Activated T-helper 1 cell treated with anti-CD3 and anti-CD28 coated beads, Interleukin-2, amount 50 U/mL, for 16 hours (primary cell): ENCODE data around the gene TMEM26.

Experiments
- DNase-seq, 2 donors: peaks; one replicate each; pipeline ENCODE4 v3.0.0-alpha.2; 2020; ENCODE audit warnings: low read depth in 1 of 2, low spot score in 1 of 2

The TMEM26 gene

DNA sequence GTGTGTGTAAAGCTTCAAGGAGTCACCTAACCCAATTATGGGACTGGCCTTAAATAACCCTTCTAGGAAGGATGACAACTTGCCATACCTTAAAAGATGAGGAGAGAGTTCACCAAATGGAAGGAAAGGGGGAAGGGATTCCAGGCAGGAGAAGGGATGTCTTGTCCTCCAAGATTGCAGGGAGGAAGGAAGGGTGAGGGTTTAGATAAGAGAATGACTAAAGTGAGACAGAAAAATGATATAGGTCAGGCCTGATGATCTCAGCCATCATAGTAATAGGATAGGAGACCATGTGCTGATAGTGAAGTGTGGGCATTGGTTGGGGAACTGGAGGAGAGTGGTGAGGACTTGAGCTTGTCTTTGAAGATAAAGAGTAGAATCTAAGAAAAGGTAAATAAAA lies 7.7 kb upstream of the TMEM26 start:
- no peak for DNase-seq

DNA sequence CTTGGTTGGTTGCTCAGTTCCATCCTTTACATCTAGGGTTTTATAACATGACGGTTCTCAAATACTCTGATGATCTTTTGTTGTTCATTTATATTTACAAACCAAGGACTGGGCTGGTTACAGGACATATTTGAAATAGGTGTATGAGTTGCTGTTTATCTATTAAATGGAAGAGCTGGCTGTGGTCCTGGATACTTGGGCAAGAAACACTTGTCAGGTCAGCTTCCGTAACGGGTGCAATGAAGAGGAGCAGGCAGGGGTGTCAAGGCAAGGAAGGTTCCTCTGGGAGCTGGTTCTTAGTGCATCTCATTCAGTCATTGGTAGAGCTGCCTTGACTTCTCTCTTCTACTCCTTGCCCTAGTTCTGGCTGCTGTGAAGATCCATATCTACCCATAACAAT lies 4.8 kb upstream of the TMEM26 start:
- no peak for DNase-seq

DNA sequence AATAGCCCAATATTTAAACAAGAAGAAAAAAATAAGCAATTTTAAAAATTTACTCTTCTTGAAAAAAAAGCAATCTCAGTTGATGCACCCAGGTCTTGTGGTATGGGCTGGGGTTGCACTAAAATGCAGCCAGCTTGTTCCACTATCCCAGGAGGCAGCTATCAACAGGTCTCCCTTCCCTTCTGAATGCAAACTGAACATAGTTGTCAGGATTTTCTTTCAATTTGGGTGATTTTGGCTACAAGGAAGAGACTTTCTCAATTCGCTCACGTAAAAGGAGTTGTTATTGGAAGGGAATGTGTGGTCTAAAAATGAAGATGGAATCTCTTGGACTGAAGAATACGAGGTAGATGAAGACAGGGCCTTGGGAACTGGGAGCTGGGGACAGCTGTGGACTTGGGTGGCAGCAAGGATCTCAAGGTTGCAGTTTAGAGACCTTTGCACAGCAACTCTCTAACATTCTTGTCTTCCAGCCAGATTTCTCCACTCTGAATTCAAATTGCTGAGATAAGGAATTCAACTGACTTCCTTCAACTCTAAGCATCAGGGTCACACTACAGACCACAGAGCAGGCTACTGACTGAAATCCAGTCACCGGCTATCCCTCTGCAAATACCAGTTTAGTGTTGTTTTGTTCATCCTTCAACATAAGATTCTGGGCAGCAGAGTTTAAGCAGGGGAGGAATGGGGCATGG lies 3.1 kb upstream of the TMEM26 start:
- DNase-seq = no peak

DNA sequence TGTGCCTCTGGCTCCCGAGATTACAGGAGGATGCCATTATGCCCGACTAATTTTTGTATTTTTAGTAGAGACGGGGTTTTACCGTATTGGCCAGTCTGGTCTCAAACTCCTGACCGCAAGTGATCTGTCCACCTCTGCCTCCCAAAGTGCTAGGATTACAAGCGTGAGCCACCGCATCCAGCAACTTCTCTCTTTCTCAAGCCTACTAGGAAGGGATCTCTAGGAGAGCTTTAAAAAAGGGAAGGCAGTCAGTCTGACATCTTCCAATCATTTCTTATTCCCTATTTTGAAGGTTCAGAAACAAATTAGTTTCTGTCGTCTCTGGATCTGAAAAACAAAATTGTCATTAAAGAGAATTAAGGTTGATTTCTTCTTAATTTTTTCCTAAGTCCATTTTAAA lies 2.5 kb upstream of the TMEM26 start:
- DNase-seq = no peak

DNA sequence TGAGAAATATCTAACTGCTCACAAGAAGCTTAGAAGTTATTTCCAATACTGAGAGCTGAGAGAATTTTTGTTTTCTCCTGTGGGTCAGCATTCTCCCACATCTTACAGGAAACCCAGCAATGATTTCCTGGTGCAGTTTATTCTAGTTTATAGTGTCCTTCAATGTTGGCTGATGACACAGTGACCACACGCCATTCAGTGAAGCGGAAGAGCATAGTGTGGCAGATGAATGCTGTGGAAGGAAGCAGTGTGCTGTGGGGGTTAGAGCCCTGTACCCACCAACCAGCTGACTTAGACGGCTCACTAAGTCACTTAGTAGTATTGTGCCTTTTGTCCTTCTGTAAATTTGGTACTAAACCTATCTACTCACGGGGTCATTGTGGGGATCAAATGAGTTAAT lies 1.4 kb upstream of the TMEM26 start:
- DNase-seq = no peak

DNA sequence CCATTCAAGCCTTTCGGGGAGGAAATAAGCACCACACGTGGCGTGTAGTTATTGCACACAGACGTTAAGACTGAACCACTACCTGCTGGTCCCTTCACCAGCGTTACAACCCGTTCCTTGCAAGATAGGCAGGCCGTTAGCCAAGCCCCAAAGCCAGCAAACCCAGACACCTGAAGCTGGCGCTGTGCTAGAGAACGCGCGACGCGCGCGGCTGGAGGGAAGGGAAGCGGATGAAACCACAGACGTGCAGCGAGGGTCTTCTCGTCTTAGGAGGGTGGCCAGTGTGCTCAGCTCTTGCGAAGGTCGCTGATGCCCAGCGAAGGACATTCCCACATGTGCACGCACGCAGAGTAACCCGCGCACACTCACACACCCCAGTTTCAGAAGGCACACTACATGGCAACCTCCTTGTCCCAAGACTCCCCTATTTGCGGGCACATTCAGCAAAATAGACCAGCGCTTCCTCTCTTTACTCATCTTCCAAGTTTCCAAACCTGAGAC lies 980 bp downstream of the TMEM26 start:
- no peak for DNase-seq

DNA sequence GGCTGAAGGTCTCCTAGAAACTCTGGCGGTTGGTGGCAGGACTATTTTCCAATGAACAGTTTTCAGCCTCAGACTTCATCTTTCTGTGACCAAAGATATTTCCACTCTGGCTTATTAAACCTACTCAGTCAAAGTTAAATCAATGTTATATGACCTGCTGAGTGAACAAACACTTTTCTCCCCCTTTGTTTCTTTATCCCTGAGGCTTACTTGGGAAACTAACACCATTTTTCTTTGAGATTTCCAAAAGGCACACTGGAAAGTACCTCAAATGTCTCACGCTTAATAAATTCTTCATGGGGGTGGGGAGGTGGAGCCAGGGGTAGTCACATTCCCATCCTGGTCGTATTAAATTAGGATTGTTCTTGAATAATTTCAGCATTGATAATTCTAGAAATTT lies 1.8 kb downstream of the TMEM26 start:
- no peak for DNase-seq

DNA sequence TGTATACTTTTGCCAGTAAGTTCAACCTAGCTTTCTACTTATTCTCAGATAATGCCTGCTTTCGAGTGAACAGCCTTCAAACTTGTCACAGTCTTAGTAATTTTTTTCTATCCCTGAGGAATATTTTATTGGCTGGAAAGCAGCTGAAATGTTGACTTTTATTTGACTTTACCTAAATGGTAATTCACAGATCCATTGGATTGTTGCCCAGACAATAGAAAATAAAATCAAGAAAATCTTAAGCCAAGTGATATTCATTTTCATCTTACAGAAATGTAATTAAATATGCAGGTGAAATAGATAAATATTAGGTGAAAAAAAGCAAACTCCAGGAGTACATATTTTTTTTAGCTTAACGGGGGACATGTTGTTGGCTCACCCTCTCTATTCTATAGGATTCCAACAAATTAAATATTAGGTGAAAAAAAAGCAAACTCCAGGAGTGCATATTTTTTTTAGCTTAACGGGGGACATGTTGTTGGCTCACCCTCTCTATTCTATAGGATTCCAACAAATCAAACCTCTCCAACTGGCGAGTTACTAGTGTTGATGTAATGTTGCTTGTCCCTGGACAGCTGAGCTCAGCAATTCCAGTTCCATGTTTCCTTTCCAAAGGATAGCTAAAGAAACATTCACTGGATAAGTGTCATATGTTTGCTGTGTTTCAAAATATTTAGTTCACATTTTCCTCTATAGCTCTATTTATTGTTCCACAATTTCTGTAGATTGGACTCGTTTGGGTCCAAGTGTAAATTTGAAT lies 4.2 kb downstream of the TMEM26 start:
- DNase-seq = no peak

DNA sequence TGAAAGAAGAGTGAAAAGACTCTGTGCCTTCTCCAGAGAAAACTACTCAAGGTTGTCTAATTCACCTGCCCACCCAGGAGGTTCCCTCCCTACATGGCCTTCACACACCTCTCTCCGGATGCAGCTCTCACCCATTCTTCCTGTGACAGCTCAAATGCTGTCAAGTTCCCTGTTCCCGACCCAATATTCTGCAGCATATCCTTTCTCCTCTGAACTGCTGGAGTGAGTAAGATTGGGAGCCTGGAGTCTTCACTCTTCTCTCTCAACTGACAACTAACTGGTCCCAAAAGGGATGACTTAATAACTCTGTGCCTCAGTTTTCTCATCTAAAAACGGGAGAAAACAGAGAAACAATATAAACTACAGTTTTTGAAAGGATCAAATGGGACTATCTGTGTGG lies 5.1 kb downstream of the TMEM26 start:
- DNase-seq = no peak

DNA sequence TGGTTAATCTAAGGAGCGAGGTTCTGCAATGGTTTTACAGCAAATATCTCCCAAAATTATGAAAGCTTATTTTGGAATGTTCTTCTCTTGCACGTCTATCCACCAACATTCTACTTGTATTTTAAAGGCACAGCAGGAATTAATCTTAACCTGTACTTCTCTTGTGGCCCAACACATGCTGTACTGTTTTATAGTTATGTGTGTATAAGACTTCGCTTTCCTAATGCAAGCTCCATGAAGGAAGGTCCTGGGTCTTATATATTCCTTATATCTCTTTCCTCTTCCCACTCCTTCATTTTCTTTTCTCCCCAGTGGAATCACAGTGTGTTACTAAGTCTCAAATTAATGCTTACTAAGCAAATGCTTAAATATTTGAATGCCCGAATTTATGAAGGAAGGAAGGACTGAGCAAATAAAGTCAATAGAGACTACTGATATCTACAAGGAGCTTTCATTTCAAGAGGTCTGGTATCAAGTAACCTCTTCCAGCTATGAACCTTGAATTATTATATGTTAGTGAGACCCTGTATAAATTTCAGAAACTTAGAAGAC lies 14.0 kb downstream of the TMEM26 start:
- DNase-seq = no peak

DNA sequence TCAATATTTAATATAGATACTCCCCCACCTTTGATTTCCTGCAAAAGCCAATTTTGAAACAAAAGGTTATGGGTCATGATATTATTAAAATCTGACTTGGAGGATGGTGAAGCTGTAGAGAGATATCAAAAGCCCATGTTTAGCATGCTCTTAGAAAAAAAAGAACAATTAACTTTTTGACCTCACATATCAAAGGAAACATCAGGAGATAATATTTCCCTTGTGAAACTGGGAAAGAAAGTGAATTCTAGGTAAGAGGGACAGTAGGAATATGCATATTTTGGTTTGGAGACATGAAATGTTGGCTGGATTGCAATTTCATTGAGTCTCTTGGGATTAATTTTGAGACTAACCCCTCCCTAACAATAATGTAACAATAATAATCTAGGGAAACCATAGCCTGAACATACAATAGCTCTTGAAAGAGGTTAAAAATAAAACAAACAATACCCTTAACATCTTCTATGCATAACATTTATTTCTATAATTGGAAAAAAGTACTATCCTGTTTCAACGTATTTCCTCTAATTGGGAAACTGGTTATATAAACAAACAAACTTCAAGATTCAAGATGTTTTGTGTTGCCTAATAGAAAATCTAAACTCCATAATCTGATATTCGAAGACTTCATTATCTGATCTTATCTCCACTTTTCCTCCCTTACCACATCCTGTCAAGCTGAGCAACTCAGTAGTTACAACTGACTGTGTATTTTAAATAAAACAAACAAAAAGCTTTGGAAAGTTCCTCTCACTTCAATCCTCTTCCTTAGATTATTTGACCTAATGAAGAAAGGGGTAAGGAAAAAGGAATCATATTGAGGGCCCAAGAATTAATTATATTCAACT lies 14.8 kb downstream of the TMEM26 start:
- no peak for DNase-seq

DNA sequence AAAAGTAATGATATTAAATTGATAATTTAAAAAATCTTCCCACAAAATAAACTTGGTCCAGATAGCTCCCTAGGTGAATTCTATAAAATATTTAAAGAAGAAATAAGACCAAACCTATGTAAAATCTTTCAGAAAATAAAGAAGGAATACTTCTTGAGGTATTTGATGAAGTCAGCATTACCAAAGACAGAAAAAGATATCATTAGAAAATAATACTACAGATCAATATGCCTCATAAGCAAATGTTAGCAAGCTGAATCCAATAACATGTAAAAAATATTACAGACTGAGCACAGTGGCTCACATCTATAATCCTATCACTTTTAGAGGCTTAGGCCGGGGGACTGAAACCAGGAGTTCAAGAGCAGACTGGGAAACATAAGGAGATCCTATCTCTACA lies 30.0 kb downstream of the TMEM26 start:
- no peak for DNase-seq

DNA sequence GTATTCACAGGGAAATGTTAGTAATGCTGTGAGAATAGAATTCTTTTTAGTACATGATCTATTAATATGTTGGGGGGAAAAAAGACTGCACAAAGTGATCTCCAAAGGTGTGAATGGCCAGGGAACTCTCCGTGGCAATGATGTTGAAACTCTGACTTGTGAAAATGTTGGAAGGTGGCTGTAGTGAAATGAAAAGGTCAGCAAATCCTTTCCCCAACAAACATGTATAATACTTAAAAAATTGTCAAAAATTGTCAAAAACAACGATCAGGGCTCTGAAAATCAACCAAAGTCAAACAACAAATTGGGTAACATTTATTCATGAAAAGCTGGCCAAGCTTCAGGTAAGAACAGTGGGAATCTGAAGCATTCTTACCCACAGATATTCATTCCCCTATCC lies 35.5 kb downstream of the TMEM26 start:
- no peak for DNase-seq

DNA sequence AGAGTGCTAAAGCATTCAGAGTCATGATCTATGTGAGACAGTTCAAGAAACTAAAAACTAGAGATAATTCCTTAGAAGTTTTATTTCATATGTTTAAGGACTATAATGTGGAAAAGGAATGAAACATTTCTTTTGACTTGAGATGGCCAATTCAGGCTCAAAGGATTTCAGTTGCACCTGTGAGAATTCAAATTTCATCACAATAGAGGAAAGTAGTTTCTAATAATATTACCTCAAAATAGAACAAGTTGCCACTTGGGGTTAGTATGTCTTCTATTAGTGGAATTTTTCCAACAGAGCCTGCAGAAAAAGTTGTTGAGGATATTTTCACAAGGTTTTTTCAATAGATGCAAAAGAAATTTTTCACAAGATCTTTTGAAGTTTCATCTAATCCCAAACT lies 37.4 kb downstream of the TMEM26 start:
- no peak for DNase-seq

DNA sequence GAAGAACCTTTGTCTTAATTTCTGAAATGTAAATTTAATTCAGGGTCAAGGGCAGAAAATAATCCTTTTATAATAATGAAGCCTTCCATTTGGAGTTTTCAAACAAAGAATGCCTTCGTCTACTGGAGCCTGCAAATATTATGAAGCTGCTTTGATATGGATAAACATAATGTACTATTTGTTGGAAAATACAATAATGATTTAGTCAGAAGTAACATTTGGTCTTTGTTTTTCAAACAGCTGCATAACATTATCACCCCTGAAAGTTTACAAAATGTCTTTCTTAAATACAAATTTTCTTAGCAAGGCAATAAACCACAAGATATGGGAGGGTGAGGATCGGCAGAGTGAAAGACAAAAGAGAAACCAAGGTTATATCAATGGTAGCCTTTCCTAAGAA lies 41.5 kb downstream of the TMEM26 start:
- DNase-seq = no peak

DNA sequence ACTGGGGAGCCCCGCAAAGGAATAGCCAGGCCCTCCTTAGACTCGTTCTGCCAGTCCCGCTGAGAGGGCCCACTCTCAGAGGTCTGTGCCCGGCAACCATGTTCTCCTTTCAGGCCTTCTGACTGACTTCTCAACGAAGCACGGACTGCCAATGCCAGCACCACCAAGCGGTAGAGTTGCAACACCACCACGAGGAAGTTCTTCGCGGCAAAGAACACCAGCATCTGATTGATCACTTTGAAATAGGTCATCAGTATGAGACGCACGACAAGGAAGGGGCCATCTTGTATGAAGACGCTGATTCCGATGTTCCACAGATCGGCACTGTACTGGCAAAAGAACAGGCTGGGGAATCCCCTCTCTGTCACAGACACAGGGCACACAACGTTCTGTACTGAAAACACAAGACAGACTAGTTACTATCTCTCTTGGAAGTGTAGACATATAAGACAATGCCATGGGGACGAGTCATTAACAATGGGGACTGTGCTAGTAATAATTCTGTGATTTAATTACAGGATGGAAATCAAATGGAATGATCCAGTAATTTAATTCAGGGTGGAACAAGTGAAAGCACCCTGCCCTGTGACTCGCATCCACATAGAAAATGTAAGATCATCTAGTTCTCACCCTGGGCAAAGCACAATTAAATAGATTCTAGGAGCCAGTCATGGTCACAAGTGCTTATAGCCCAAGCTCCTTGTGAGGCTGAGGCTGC lies 42.7 kb downstream of the TMEM26 start:
- DNase-seq = no peak

DNA sequence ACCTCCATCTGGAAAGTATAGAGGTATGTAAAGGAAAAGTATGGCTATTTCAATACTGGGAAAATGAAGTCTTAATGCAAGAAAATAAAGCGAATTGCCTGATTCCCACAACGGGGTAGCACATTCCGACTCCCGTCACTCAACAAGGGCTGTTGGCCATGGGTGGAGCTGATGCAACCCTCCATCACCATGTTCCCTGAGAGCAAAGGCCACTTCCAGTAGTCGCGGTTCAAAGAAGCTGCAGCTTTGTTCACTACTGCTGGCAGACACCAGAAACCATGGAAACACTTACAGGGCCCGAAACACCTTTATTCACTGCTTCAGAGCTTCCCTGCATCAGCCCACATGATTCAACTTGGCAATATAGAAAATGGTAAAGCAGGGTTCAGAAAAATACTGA lies 44.0 kb downstream of the TMEM26 start:
- no peak for DNase-seq

DNA sequence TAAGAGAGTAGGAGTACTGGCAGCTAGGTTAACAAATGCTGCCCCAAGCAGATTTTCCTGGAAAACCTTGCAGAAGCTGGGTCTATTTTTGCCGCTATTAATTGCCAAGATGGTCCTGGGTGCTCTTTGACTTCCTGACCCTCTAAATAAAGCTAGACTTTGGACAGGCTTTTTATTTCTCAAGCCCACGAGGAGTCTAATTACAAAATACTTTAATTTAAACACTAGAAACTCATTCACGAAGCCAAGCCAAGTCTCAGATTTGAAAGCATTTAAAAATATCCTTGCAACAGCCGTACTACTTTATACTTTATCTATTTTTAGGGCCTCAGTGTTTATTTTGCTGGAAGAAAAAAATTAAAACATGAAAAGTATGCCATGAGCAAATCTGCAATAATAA lies 45.1 kb downstream of the TMEM26 start:
- DNase-seq = no peak

DNA sequence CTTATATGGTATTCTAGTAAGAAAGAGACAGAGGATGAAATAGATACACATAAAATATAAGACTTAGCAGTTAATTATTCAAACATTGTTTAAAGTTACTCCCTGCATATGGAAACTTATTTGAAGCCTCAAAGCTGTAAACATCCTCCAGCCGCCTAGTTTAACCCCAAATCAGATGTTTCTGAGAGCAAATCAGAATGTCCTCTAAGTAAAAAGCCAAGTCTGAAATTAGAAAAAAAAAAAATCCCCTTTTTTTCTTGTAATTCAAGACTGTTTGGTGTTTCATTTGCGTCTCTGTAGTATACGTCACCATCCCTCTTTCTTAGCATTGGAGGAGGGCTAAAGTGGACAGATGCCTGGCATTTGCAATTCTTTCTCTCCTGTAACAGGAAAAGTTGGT lies 46.4 kb downstream of the TMEM26 start:
- no peak for DNase-seq

DNA sequence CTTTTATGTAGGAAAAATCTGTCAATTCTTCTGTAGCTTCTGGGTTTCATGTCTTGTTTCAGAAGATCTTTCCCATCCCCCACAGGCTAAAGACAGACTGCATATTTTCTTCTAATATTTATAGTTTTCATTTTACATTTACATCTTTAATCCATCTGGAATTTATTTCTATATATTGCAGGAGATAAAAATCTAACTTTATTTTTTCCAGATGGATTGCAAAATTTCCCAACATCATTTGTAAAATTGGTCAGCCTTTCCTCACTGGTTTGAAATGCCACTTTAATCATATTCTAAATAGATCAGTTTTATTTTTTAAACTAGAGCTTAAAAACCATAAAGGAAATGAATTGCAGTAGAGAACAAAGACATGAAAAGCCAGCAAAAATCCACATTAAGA lies 46.9 kb downstream of the TMEM26 start:
- no peak for DNase-seq

DNA sequence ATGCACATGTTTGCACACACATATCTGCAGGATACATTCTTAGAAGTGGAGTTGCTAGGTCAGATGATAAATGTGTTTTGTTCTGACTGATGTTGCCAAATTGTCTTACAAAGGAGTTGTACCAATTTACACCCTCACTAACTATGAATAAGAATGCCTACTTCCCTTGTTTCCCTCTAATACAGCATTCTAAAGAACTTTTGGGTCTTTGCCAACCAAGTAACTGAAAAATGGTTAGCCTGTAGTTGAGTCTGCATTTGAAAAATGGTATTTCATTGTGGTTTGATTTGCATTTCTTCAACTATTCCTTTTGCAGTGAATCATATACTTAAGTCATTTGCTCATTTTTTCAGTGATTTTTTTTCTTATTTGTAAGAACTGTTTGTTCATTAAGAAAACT lies 48.4 kb downstream of the TMEM26 start:
- DNase-seq = no peak
